ENCODE measurements around the gene TSPAN19. TPM values are rescaled to one million over a fixed set of nuclear protein-coding genes. Genes with fewer than 3 reads are reported as not detected.

Gene TSPAN19
- total RNA-seq, 1 experiment from 2014 or later: not detected

GRCh38 chr12:84998341-84998740, 37.7 kb downstream of the TSPAN19 start:
- no peak overlapping the region for H3K18ac ChIP-seq (ENCODE audit: insufficient read length, low read depth, low read length)
- no peak overlapping the region for H3K14ac ChIP-seq (ENCODE audit: insufficient read depth, low read length)
- H4K8ac ChIP-seq (replicated peaks; ENCODE audit: insufficient read length, low read depth, low read length): no peak overlapping the region
- no peaks in the 10 kb centered on the region for H3K79me1 ChIP-seq (ENCODE audit: insufficient read depth, low read depth, low read length, poor library complexity, severe bottlenecking)
- no peak overlapping the region for H3K4me2 ChIP-seq (ENCODE audit: insufficient read depth, insufficient read length, low read length)
- no peaks in the 10 kb centered on the region for H3K27me3 ChIP-seq (ENCODE audit: insufficient read depth, low read length)
- no peak overlapping the region for H4K5ac ChIP-seq (ENCODE audit: insufficient read length, low read depth, low read length)
- no peak overlapping the region for H2BK20ac ChIP-seq (ENCODE audit: low read depth, low read length, poor library complexity, severe bottlenecking)
- H3K9me3 ChIP-seq (ENCODE audit: control insufficient read depth, low read depth, low read length): no peaks in the 10 kb centered on the region
- H2AK5ac ChIP-seq (ENCODE audit: insufficient read length, low read length): no peak overlapping the region
- no peak overlapping the region for H2BK120ac ChIP-seq (ENCODE audit: low read depth, low read length, poor library complexity, severe bottlenecking)
- no peaks in the 10 kb centered on the region for H4K20me1 ChIP-seq (ENCODE audit: control insufficient read depth, insufficient read depth, insufficient read length)
- H3K79me2 ChIP-seq (ENCODE audit: insufficient read depth, low read length): no peaks in the 10 kb centered on the region
- peaks cover 2% of the 10 kb centered on the region; the same call in 1 of the 2 replicates for H3K4me1 ChIP-seq (ENCODE audit: insufficient read depth, low read length)
- no peak overlapping the region for H3K23ac ChIP-seq (ENCODE audit: insufficient read length, low read depth, low read length)
- TF ChIP-seq, protein P1, sequence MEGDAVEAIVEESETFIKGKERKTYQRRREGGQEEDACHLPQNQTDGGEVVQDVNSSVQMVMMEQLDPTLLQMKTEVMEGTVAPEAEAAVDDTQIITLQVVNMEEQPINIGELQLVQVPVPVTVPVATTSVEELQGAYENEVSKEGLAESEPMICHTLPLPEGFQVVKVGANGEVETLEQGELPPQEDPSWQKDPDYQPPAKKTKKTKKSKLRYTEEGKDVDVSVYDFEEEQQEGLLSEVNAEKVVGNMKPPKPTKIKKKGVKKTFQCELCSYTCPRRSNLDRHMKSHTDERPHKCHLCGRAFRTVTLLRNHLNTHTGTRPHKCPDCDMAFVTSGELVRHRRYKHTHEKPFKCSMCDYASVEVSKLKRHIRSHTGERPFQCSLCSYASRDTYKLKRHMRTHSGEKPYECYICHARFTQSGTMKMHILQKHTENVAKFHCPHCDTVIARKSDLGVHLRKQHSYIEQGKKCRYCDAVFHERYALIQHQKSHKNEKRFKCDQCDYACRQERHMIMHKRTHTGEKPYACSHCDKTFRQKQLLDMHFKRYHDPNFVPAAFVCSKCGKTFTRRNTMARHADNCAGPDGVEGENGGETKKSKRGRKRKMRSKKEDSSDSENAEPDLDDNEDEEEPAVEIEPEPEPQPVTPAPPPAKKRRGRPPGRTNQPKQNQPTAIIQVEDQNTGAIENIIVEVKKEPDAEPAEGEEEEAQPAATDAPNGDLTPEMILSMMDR (conservative IDR thresholded peaks at IDR 0.05): no peak
- no peak overlapping the region for H3K4me3 Mint-ChIP-seq
- H3K9ac ChIP-seq (ENCODE audit: extremely low read depth, insufficient read length, low read length): no peak overlapping the region
- H2BK5ac ChIP-seq (ENCODE audit: insufficient read length, low read length): no peak overlapping the region
- H3K4me1 Mint-ChIP-seq: peaks cover 9 to 10% of the 10 kb centered on the region in 2 experiments
- DNase-seq: no peak
- no peak overlapping the region for H3K27ac ChIP-seq (ENCODE audit: insufficient read length, low read depth, low read length)
- H3K36me3 Mint-ChIP-seq (ENCODE audit: insufficient read depth in 1 of 3, low read depth in 3 of 3): peaks cover 0 to 8% (median 7%) of the 10 kb centered on the region in 3 experiments; a peak in 5 of 7 replicates
- H3K23me2 ChIP-seq (ENCODE audit: insufficient read length, low read depth, low read length, poor library complexity, severe bottlenecking): no peaks in the 10 kb centered on the region
- no peak overlapping the region for H3T11ph ChIP-seq (ENCODE audit: low read length)
- H2BK12ac ChIP-seq (ENCODE audit: insufficient read length, low read depth, low read length): no peak overlapping the region
- no peak overlapping the region for H3K27ac Mint-ChIP-seq
- no peak overlapping the region for H2AFZ ChIP-seq (ENCODE audit: low read length)
- H2BK15ac ChIP-seq (ENCODE audit: low read depth, low read length): no peak overlapping the region
- peaks cover 0 to 9% of the 10 kb centered on the region in 2 experiments; a peak in 2 of 5 replicates for H3K9me3 Mint-ChIP-seq
- no peak overlapping the region for H4K91ac ChIP-seq (ENCODE audit: insufficient read length, low read depth, low read length)
- no peaks in the 10 kb centered on the region for H3K27me3 Mint-ChIP-seq (ENCODE audit: low read depth)
- H3K4ac ChIP-seq (ENCODE audit: low read depth, low read length): no peak overlapping the region
- H3K56ac ChIP-seq (ENCODE audit: insufficient read length, low read depth, low read length): no peak overlapping the region
